ENCODE measurements around the gene ITGAL. TPM values are rescaled to one million over a fixed set of nuclear protein-coding genes. Genes with fewer than 3 reads are reported as not detected.

Gene ITGAL
- total and polyA plus RNA-seq, 2 donors (not counting 3 experiments of a cell fraction or from before 2014, with no cell fraction given) = not detected

GRCh38 chr16:30543067-30543466, 70.5 kb downstream of the ITGAL start:
- no peak for DNase-seq (ENCODE audit: low read depth, low spot score)
- CTCF ChIA-PET = interaction anchor here (1.8 kb wide), 1 partner anchor 8 kb away, joined by 6 read pairs; no protein-coding TSS in a partner anchor
- TF ChIP-seq JUN (IDR thresholded peaks at IDR 0.05; ENCODE audit: borderline replicate concordance, insufficient read depth, insufficient read length, low read depth) (no peak), POLR2A (IDR thresholded peaks at IDR 0.05; ENCODE audit: low read depth, low read length) (no peak), GATA2 (IDR thresholded peaks at IDR 0.05; ENCODE audit: insufficient read depth, insufficient read length, low read depth, low read length) (no peak), EZH2 (IDR thresholded peaks at IDR 0.05; ENCODE audit: borderline replicate concordance, low read depth, low read length, severe bottlenecking) (no peak), CTCF (IDR thresholded peaks at IDR 0.05; ENCODE audit: extremely low read depth in 1 of 2, insufficient read depth in 1 of 2, low read depth in 1 of 2, low read length in 2 of 2) (no peak), POLR2AphosphoS5 (IDR thresholded peaks at IDR 0.05; ENCODE audit: insufficient read depth, low read depth, low read length) (no peak), FOS (IDR thresholded peaks at IDR 0.05; ENCODE audit: borderline replicate concordance, insufficient read depth, low read length) (no peak), MAX (IDR thresholded peaks at IDR 0.05; ENCODE audit: insufficient read depth, insufficient read length) (no peak), MYC (IDR thresholded peaks at IDR 0.05; ENCODE audit: low read depth, low read length) (no peak)
- Histone ChIP-seq H3K9me1 (replicated peaks; ENCODE audit: control insufficient read depth, extremely low read depth, insufficient read depth, low read length) (no peaks in the 10 kb centered on the region), H3K4me1 (ENCODE audit: control insufficient read depth, extremely low read depth, insufficient read depth, low read length) (peaks cover 12% of the 10 kb centered on the region), H4K20me1 (replicated peaks; ENCODE audit: control insufficient read depth, extremely low read depth, insufficient read depth, low read length) (no peaks in the 10 kb centered on the region), H3K36me3 (ENCODE audit: control insufficient read depth in 2 of 2, extremely low read depth in 1 of 2, insufficient read depth in 2 of 2, low read length in 2 of 2) (no peaks in the 10 kb centered on the region), H3K27me3 (ENCODE audit: control insufficient read depth in 2 of 2, insufficient read depth in 2 of 2, low read length in 2 of 2) (no peaks in the 10 kb centered on the region), H3K79me2 (ENCODE audit: control insufficient read depth, insufficient read depth, low read length) (no peaks in the 10 kb centered on the region), H3K4me2 (ENCODE audit: insufficient read depth, low read length) (no peak overlapping the region), H3K4me3 (replicated peaks in 1 of 3; ENCODE audit: insufficient read depth in 1 of 3, low read depth in 1 of 3, low read length in 3 of 3) (no peak overlapping the region), H3K9me3 (replicated peaks; ENCODE audit: control insufficient read depth, insufficient read depth, low read length) (no peaks in the 10 kb centered on the region), H3K27ac (ENCODE audit: insufficient read depth, low read depth, low read length) (no peak overlapping the region), H3K9ac (replicated peaks; ENCODE audit: extremely low read depth, insufficient read depth, low read length) (no peak overlapping the region), H2AFZ (ENCODE audit: low read depth, low read length) (no peak overlapping the region)
- dilution Hi-C loops (cut with MboI; ENCODE audit: extremely low pct_ligation_motif_present, low sequenced_read_pairs) (no loop called here), intact Hi-C loops (cut with micrococcal nuclease) (no loop called here)
- no peak for FAIRE-seq
- POLR2A ChIA-PET = no interaction called here
- BruUV-seq (replicated peaks) = no TSS peak

All from endothelial cell of umbilical vein (primary cell).